ENCODE data around the gene CD2.

DNA sequence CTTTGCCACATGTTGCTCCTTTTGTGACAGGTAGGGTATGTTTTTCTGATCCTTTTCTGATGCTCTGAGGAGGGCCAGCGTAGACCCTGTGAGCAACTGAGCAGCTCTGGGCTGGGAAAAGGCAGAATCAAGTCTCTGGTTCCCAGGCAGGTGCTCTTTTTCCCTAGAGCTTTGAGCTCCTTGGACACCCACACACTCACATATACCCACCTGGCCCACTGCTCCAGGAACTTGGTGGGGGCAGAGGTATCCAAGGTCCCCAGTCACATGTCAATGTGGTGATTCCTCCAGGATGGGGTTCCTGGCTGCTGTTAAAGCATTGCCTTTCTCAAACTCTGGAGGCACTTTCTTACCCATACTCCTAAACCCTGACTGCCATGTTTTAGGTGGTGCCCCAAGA lies 5.4 kb downstream of the CD2 start:
- no peak for TF ChIP-seq CTCF (IDR thresholded peaks at IDR 0.05)
- TF ChIP-seq POLR2A (IDR thresholded peaks at IDR 0.05) = no peak
